HEK293 (cell line): ENCODE measurements around the gene BLVRA.

Experiments used
- CTCF ChIP-seq: fragments of 450-650 bp; formaldehyde crosslinking; IDR thresholded peaks from 2 replicates; pipeline ENCODE4 v1.5.1; 2016; ENCODE audit warnings: missing biosample characterization, missing genetic modification characterization
- GLI2 ChIP-seq: fragments of 450-650 bp; formaldehyde crosslinking; IDR thresholded peaks from 2 replicates; pipeline ENCODE4; 2017; ENCODE audit warnings: missing biosample characterization, missing genetic modification characterization, low read depth, borderline replicate concordance
- PBX3 ChIP-seq: sonication (generic); formaldehyde crosslinking; IDR thresholded peaks from 2 replicates; pipeline ENCODE4 v1.8.1; 2022; ENCODE audit warnings: mild to moderate bottlenecking, moderate library complexity, missing genetic modification reagents
- SETDB1 ChIP-seq: IDR thresholded peaks from one replicate; pipeline ENCODE4 v1.6.1; 2017; ENCODE audit warnings: mild to moderate bottlenecking, low read length, moderate library complexity, mixed read lengths; ENCODE audit not compliant: insufficient read length
- ZBTB48 ChIP-seq: fragments of 450-650 bp; formaldehyde crosslinking; IDR thresholded peaks from 2 replicates; pipeline ENCODE4 v1.5.1; 2016; ENCODE audit warnings: missing biosample characterization, missing genetic modification characterization
- ZBTB49 ChIP-seq: fragments of 450-650 bp; formaldehyde crosslinking; IDR thresholded peaks from 2 replicates; pipeline ENCODE4 v1.5.1; 2016; ENCODE audit warnings: missing biosample characterization, missing genetic modification characterization, low read depth
- ZNF2 ChIP-seq: fragments of 450-650 bp; formaldehyde crosslinking; IDR thresholded peaks from 2 replicates; pipeline ENCODE4 v1.5.1; 2016; ENCODE audit warnings: missing biosample characterization, missing genetic modification characterization
- ZNF530 ChIP-seq: fragments of 450-650 bp; formaldehyde crosslinking; IDR thresholded peaks from 2 replicates; pipeline ENCODE4 v1.5.1; 2016; ENCODE audit warnings: low read depth, missing biosample characterization, missing genetic modification characterization
- ZSCAN16 ChIP-seq: fragments of 450-650 bp; formaldehyde crosslinking; IDR thresholded peaks from 2 replicates; pipeline ENCODE4 v1.5.1; 2016; ENCODE audit warnings: missing biosample characterization, missing genetic modification characterization
- ZXDB ChIP-seq: fragments of 450-650 bp; formaldehyde crosslinking; IDR thresholded peaks from 2 replicates; pipeline ENCODE4 v1.5.1; 2016; ENCODE audit warnings: missing biosample characterization, missing genetic modification characterization

GRCh38 chr7:43761938-43762692 lies 3.6 kb downstream of the BLVRA start:
- TF ChIP-seq ZNF530 (tag by site-specific recombination) (no peak), GLI2 (tag by site-specific recombination) (no peak), ZBTB49 (no peak), CTCF (no peak), ZXDB (tag by site-specific recombination) (no peak), ZNF2 (tag by site-specific recombination) (no peak), ZSCAN16 (tag by site-specific recombination) (no peak), PBX3 (CRISPR knock-in tag) (no peak), ZBTB48 (tag by site-specific recombination) (no peak), SETDB1 (no peak)
